CD4-positive, alpha-beta T cell treated with Interleukin-12 subunit alpha and Interleukin-12 subunit beta, for 1 hour (primary cell): Measurements from ENCODE around the gene PHF5A.
"Not testable (repeated sequence)": the region's sequence is repeated elsewhere in the genome, so short reads cannot be mapped to it uniquely, and the experiment has no call there.

Experiments
- DNase-seq: peaks from one replicate; pipeline ENCODE4 v3.0.0-alpha.2; 2020

PHF5A gene

GRCh38 chr22:41446639-41447434 lies 21.7 kb downstream of the PHF5A start, which contains the start of gene TOB2:
Gene TOB2, minus strand, starts transcription at chr22:41446801. Its CDS starts 9,456 bp downstream, at chr22:41437345.
- peak; percentile 96 for DNase-seq

- no peak for DNase-seq
Observed at GRCh38 chr22:41446057-41446501, 22.4 kb downstream of the PHF5A start.

DNA sequence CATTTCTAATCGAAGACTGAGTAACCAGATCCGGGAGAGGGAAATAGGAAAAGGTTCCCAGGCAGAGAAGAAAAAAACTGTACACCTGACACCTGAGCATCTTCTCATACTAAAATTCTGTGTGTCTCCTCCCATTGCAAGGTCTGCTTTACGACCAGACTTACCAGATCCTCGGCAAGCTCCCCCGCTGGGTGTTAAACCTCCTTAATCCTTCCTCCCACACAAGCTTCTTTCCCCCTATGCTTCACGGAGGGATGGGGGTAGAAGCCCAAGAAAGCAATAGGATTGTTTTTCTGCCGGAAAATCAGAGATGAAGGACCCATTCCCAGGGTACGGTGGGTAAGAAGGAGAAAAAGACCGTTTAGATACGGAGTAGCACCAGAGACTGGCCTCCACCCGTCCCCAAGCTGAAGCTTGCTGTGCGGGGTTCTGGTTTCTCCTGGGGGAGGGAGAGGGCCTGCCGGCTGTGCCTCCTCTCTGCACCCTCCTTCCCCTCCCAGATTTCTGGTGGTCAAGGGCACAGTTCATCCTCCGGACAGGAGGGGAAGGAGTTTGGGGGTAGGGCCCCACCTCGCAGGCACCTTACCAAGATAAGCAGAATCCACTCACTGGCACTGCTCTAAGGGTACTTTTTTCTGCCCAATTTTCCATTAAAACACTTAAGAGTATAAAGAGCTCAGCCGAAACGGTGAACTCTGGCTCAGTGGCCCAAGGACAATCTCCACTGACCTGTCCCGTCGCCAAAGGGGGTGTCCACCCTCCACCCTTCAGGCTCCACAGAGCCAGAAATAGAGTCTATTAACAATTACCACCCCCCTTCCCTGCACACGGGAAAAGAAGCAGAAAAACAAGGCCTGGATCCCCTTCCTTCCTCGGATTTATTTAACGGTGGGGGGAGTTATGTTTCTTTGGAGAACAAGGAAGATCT lies 23.1 kb downstream of the PHF5A start:
- peak; percentile 39 for DNase-seq

DNA sequence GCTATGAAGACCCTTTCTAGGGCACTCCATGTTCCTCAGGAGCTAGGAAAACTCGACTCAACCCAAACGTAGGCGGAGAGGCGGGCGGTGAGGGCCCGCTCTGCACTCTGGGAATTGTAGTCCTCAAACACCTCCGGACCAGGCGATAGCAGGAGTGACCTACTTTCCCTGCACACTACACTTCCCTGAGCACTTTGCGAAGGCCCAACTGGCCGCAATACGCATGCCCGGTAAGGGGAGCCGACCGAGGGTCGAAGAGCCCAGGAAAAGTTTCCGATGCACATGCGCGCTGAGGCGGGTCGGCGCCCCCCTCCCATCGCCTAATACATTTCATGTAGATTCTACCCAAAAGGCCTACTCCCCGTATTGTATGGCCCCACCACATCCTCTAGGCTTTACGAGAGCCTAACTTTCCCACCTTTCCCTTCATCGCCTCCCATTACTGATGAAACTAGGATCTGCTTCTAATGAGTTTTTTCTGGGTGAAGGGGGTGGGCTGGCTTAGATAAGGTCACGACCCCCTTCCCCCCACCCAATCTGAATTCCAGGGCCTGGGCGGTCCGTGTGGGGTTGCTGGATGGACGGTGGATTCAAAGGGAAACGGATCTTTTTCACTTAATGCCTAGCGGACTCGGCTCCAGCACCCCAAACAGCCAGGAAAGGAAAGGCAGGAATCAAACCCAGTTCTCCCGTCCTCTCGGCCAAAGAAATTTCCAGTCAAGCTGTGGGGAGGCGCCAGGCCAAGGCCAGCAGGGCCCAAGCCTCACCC lies 23.9 kb downstream of the PHF5A start:
- peak; percentile 89 for DNase-seq

- DNase-seq: no peak
Observed at GRCh38 chr22:41442240-41442792, 26.2 kb downstream of the PHF5A start.

DNA sequence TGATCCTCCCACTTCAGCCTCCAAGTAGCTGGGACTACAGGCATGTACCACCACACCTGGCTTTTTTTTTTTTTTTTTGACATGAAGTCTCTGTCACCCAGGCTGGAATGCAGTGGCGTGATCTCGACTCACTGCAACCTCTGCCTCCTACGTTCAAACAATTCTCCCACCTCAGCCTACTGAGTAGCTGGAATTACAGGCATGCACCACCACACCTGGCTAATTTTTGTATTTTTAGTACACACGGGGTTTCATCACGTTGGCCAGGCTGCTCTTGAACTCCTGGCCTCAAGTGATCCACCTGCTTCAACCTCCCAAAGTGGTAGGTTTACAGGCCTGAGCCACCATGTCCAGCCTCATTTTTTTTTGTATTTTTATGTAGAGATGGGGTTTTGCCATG lies 28.0 kb downstream of the PHF5A start:
- DNase-seq: not testable (repeated sequence)

GRCh38 chr22:41437198-41437597 lies 31.3 kb downstream of the PHF5A start:
- no peak for DNase-seq

- DNase-seq: no peak
Observed at GRCh38 chr22:41436322-41437113, 32.0 kb downstream of the PHF5A start.

DNA sequence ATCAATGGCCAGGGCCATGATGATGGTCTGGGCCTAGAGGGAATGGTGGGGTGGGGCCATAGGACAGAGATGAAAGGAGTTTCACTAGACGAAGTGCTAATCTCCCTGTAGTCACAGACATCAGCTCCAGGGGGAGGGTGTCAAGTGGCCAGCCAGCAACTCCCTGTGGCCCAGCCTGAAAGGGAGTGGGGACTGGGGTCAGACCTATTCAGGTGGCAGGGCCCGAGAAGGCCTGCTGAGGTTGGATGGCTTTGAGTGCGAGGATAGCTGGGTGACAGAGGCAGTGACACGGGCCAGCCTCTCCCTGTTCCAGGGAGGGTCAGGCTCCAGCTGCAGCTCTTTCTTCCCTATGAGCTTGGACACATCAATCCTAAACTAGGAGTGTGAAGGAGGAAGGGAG lies 32.9 kb downstream of the PHF5A start:
- DNase-seq: no peak

- DNase-seq: not testable (repeated sequence)
Observed at GRCh38 chr22:41434361-41435003, 34.0 kb downstream of the PHF5A start.

- not testable (repeated sequence) for DNase-seq
Observed at GRCh38 chr22:41433480-41433879, 35.0 kb downstream of the PHF5A start.

DNA sequence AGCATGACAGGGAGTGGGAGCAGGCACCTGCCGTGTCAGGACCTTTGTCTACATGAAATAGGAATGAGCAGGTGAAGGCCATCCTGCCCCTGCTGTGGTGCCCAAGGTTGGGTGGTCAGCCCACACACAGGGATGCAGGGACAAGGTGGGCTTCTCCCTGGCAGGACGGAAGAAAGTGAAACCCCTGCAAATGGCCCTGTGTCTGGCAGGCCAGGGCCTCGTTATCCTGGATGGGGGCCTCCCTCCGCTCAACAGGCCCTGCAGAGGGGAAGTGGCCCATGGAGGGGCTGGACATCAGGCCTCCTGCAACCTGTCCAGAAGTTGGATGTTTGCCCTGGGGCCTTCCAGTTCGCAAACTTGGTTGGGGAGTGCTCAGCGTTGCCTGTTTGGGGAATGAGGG lies 36.8 kb downstream of the PHF5A start:
- no peak for DNase-seq

- no peak for DNase-seq
Observed at GRCh38 chr22:41429951-41430332, 38.5 kb downstream of the PHF5A start.

DNA sequence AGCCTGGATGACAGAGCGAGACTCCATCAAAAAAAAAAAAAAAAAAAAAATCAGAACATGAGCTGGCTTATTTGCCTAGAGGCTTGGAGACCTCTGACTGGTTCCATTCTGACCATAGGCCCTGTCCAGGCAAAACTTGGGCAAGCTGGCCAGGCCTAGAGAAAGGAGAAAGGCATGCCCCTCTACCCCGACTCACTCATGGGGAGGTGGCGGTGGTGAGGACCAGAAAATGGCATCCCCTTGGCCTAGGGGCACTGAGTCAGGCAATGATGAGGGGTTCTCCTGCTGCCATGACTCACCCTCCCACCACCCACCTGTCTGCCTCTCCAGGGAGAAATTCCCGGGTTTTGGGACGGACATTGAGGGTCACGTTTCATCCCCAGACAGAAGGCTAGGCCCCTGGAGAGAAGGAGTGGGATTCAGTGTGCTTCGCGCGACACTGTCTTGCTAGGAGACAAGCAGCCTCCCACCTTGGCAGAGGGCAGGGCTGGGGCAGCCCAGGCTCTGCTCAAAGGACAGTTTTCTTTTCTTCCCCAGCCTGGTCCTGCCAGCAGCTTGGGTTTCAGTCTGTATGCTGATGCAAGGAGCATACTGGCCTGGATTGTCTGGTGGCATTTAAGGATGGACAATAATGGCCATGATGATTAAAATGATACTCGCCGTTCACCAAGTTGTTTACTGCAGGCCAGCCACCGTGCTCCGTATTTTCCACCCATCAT lies 39.1 kb downstream of the PHF5A start:
- no peak for DNase-seq

GRCh38 chr22:41425660-41426365 lies 42.7 kb downstream of the PHF5A start:
- peak; percentile 59 for DNase-seq

GRCh38 chr22:41418717-41419116 lies 49.8 kb downstream of the PHF5A start:
- DNase-seq: no peak

DNA sequence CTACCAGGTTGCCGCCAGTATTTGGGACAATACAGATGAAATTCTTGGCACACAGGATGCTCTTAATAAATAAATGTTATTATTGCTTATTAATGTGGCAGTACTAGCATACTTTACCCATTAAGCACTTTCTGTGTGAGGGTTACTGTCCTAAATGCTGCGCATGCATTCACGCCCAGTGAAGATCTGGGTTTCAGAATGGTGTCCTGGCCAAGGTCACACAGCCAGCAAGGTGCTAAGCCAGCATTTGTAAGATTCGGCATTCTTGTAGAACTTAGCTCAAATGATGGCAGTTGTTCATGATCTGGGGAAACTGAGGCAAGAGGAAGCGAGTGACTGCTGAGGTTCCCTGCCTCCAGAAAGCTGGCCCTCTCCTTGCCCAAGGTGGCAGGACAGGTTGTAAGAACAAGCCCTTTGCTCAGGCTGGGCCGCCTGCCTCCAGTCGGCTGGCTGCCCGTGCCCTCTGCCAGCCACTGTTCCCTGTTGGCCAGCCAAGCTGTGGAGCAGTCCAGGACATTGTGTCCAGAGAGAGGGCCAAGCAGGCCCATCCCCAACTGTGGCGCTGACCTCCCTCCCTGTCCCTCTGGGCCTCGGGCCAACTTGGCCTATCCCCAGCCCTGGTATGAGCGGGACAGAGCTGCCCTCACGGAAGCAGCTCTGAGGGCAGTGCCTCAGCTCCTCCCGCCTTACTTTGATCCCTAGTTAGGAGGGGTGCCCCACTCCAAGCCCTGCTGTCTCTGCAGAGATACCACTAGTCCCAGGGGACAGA lies 50.7 kb downstream of the PHF5A start:
- no peak for DNase-seq

DNA sequence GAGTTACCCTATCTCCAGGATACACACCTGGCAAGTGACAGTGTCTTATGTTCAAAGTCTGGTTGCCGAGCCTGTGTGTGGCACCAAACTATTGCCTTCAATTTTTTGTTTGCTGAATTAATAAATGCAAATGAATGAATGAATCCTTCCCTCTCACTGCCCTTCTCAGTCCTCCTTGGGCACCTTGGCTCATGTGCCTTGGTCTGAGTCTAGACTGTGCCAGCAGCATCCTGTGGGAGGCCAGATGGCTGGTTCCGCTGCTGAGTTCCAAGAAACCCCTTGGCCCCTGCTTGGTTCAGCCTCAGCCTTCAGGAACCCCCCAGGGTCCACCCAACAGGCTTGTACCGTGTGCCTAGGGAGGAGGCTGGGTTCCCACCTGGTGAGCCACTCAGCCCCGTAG lies 52.9 kb downstream of the PHF5A start:
- DNase-seq: no peak
